H1 (cell line): Measurements from ENCODE around the gene NELFCD. TPM values are rescaled to one million over a fixed set of nuclear protein-coding genes. Genes with fewer than 3 reads are reported as not detected.

Experiments
- CTCF ChIA-PET: fragments of 300-600 bp; sonication (Branson Sonifier 250); formaldehyde crosslinking; loops from one replicate; lab custom pipeline; 2021; ENCODE audit not compliant: partially characterized antibody; lab: Charles Lee
- POLR2A ChIA-PET: fragments of 300-600 bp; sonication (Branson Sonifier 250); formaldehyde crosslinking; loops from one replicate; lab custom pipeline; 2021; ENCODE audit warnings: inconsistent platforms; ENCODE audit not compliant: partially characterized antibody; lab: Charles Lee
- DNase-seq, 2 experiments: peaks; one replicate each; pipeline versions ENCODE4 v3.0.0 to v3.0.0-alpha.2; 2010 to 2022; ENCODE audit warnings: low spot score in 2 of 2, low read depth in 1 of 2, mixed read lengths in 1 of 2
- FAIRE-seq: peaks from 2 replicates; lab custom pipeline; 2011; peaks lifted over from hg19 to GRCh38; lab: Jason Lieb, UNC
- H2AFZ ChIP-seq: 2 replicates; pipeline ENCODE4 v1.8.1; 2012; ENCODE audit warnings: low read length, inconsistent platforms
- H2AK5ac ChIP-seq: 2 replicates; pipeline ENCODE4 v1.6.1; 2013; ENCODE audit warnings: low read depth, low read length
- H2BK120ac ChIP-seq: replicated peaks from 2 replicates; pipeline ENCODE3; 2013; ENCODE audit warnings: low read depth, low read length, inconsistent platforms
- H2BK12ac ChIP-seq: 2 replicates; pipeline ENCODE4 v1.6.1; 2013; ENCODE audit warnings: low read depth, low read length
- H2BK15ac ChIP-seq: 2 replicates; pipeline ENCODE4 v1.6.1; 2013; ENCODE audit warnings: low read length
- H2BK20ac ChIP-seq: 2 replicates; pipeline ENCODE4 v1.6.1; 2013; ENCODE audit warnings: low read length
- H2BK5ac ChIP-seq: 2 replicates; pipeline ENCODE4 v1.6.1; 2013; ENCODE audit warnings: low read depth, low read length
- H3K14ac ChIP-seq: 2 replicates; pipeline ENCODE4 v1.6.1; 2013; ENCODE audit warnings: inconsistent platforms; ENCODE audit not compliant: insufficient read length
- H3K18ac ChIP-seq: 2 replicates; pipeline ENCODE4 v1.6.1; 2013; ENCODE audit warnings: low read length; ENCODE audit errors: extremely low read depth
- H3K23ac ChIP-seq: 2 replicates; pipeline ENCODE4 v1.6.1; 2013; ENCODE audit warnings: inconsistent platforms; ENCODE audit not compliant: insufficient read length
- H3K23me2 ChIP-seq: 2 replicates; pipeline ENCODE4 v1.6.1; 2013; ENCODE audit warnings: low read depth, low read length
- H3K27ac ChIP-seq: 2 replicates; pipeline ENCODE4 v1.6.1; 2011; ENCODE audit warnings: low read depth, low read length, inconsistent platforms
- H3K27me3 ChIP-seq, 4 experiments: replicated peaks in 1 of 4; 1 replicate in 1 of 4; 2 replicates in 3 of 4; pipeline versions ENCODE4 v1.6.1 to v1.8.1; 2011 to 2013; ENCODE audit warnings: low read length in 3 of 4, mild to moderate bottlenecking in 3 of 4, inconsistent platforms in 2 of 4, mixed read lengths in 2 of 4, moderate library complexity in 1 of 4; ENCODE audit not compliant: control insufficient read depth in 3 of 4, insufficient read depth in 3 of 4; ENCODE audit errors: extremely low read depth in 1 of 4
- H3K36me3 ChIP-seq, 4 experiments: 2 replicates each; pipeline versions ENCODE4 v1.6.1 to v1.8.1; 2011 to 2013; ENCODE audit warnings: mild to moderate bottlenecking in 4 of 4, low read length in 3 of 4, moderate library complexity in 2 of 4, control low read depth in 1 of 4, inconsistent platforms in 1 of 4; ENCODE audit not compliant: insufficient read depth in 4 of 4, control insufficient read depth in 2 of 4
- H3K4ac ChIP-seq: replicated peaks from 2 replicates; pipeline ENCODE3; 2013; ENCODE audit warnings: low read length, low read depth, mixed read lengths, inconsistent platforms; ENCODE audit not compliant: insufficient read length
- H3K4me1 ChIP-seq, 4 experiments: replicated peaks in 1 of 4; 1 replicate in 1 of 4; 2 replicates in 3 of 4; pipeline versions ENCODE4 v1.6.1 to v1.8.1; 2011 to 2013; ENCODE audit warnings: low read length in 3 of 4, inconsistent platforms in 2 of 4, mixed read lengths in 1 of 4; ENCODE audit not compliant: insufficient read depth in 4 of 4, control insufficient read depth in 3 of 4
- H3K4me2 ChIP-seq, 2 experiments: 2 replicates each; pipeline versions ENCODE4 v1.6.1 to v1.8.1; 2011 to 2013; ENCODE audit warnings: low read depth in 2 of 2, low read length in 2 of 2, control low read depth in 1 of 2, inconsistent platforms in 1 of 2, mild to moderate bottlenecking in 1 of 2; ENCODE audit not compliant: insufficient read depth in 1 of 2
- H3K4me3 ChIP-seq, 4 experiments: fragments of 200-600, 300-600 bp in 1 of 4; sonication (generic), shearing (Covaris generic), sonication (Bioruptor Twin) in 1 of 4; 2 replicates each; pipeline versions ENCODE4 v1.5.1 to v1.8.1; 2011 to 2016; ENCODE audit warnings: low read length in 4 of 4, low read depth in 3 of 4, control low read depth in 2 of 4, inconsistent platforms in 2 of 4, mild to moderate bottlenecking in 2 of 4, mixed read lengths in 1 of 4, moderate library complexity in 1 of 4; ENCODE audit not compliant: insufficient read depth in 2 of 4; ENCODE audit errors: extremely low read depth in 1 of 4
- H3K56ac ChIP-seq: replicated peaks from 2 replicates; pipeline ENCODE3; 2013; ENCODE audit warnings: low read depth, mild to moderate bottlenecking, mixed read lengths, low read length, inconsistent platforms; ENCODE audit not compliant: insufficient read length
- H3K79me1 ChIP-seq: 2 replicates; pipeline ENCODE4 v1.6.1; 2013; ENCODE audit warnings: low read depth, low read length, control low read depth
- H3K79me2 ChIP-seq, 2 experiments: 2 replicates each; pipeline versions ENCODE4 v1.6.1 to v1.8.1; 2012 to 2013; ENCODE audit warnings: low read length in 2 of 2, mild to moderate bottlenecking in 2 of 2, inconsistent platforms in 1 of 2; ENCODE audit not compliant: insufficient read depth in 2 of 2, control insufficient read depth in 1 of 2
- H3K9ac ChIP-seq, 4 experiments: replicated peaks in 1 of 4; 1 replicate in 1 of 4; 2 replicates in 3 of 4; pipeline versions ENCODE4 v1.6.1 to v1.8.1; 2011 to 2013; ENCODE audit warnings: low read depth in 3 of 4, low read length in 3 of 4, control low read depth in 2 of 4, mild to moderate bottlenecking in 2 of 4, moderate library complexity in 2 of 4, inconsistent platforms in 1 of 4; ENCODE audit errors: extremely low read depth in 1 of 4
- H3K9me3 ChIP-seq, 2 experiments: 2 replicates each; pipeline versions ENCODE4 v1.6.1 to v1.8.1; 2012 to 2013; ENCODE audit warnings: mild to moderate bottlenecking in 2 of 2, moderate library complexity in 2 of 2, control low read depth in 1 of 2, inconsistent platforms in 1 of 2, low read depth in 1 of 2, low read length in 1 of 2, mixed read lengths in 1 of 2; ENCODE audit not compliant: insufficient read depth in 2 of 2
- H4K20me1 ChIP-seq, 2 experiments: replicated peaks in 1 of 2; 2 replicates each; pipeline versions ENCODE3 to v1.8.1; 2011 to 2013; ENCODE audit warnings: inconsistent platforms in 2 of 2, low read length in 2 of 2, mild to moderate bottlenecking in 1 of 2; ENCODE audit not compliant: insufficient read depth in 2 of 2, control insufficient read depth in 1 of 2
- H4K5ac ChIP-seq: 2 replicates; pipeline ENCODE4 v1.6.1; 2013; ENCODE audit warnings: low read length, low read depth, mixed read lengths, inconsistent platforms; ENCODE audit not compliant: insufficient read length
- H4K8ac ChIP-seq: 2 replicates; pipeline ENCODE4 v1.8.0; 2013; ENCODE audit warnings: mild to moderate bottlenecking, moderate library complexity, low read length, inconsistent platforms; ENCODE audit not compliant: insufficient read depth; ENCODE audit errors: extremely low read depth
- H4K91ac ChIP-seq: replicated peaks from 2 replicates; pipeline ENCODE3; 2013; ENCODE audit warnings: low read length, mixed read lengths, inconsistent platforms; ENCODE audit not compliant: insufficient read length
- HDAC6 ChIP-seq: IDR thresholded peaks from one replicate; pipeline ENCODE4 v1.7.1; 2012; ENCODE audit warnings: low read depth, mild to moderate bottlenecking, inconsistent platforms, low read length, moderate library complexity
- JUN ChIP-seq: IDR thresholded peaks from 2 replicates; pipeline ENCODE4 v1.6.1; 2011; ENCODE audit warnings: low read depth, mild to moderate bottlenecking, improper control_type of control experiment, low read length
- POLR2A ChIP-seq, 2 experiments: IDR thresholded peaks; 1 replicate in 1 of 2; 2 replicates in 1 of 2; pipeline ENCODE4 v1.6.1; 2011; ENCODE audit warnings: low read depth in 2 of 2, low read length in 2 of 2, mild to moderate bottlenecking in 2 of 2; ENCODE audit errors: control extremely low read depth in 1 of 2
- SIRT6 ChIP-seq: IDR thresholded peaks from one replicate; pipeline ENCODE4 v1.7.1; 2012; ENCODE audit warnings: low read length, inconsistent platforms
- WGBS, 2 experiments: shearing (Covaris generic) in 1 of 2; methylation state at CpG; one replicate each; pipeline versions ENCODE4 v1.1.6 to v1.1.7; 2013 to 2015; ENCODE audit warnings: low lambda C conversion rate in 2 of 2, mixed read lengths in 2 of 2, inconsistent platforms in 1 of 2, low coverage in 1 of 2, missing lambda C conversion rate in 1 of 2; ENCODE audit not compliant: insufficient replicate concordance in 2 of 2, insufficient coverage in 1 of 2, insufficient read length in 1 of 2; ENCODE audit errors: extremely low coverage in 1 of 2, missing lambda C conversion rate in 1 of 2; 5-methylcytosine and 5-hydroxymethylcytosine counted together
- polyA plus RNA-seq, 7 experiments: library from polyadenylated mRNA; depleted of rRNA in 3 of 7; stranded (reverse) in 5 of 7; unstranded in 2 of 7; fragments of >200 nt in 5 of 7; fragments of 200-250 nt in 2 of 7; gene quantifications; 1 replicate in 5 of 7; 2 replicates in 1 of 7; 4 replicates in 1 of 7; pipeline versions ENCODE4 v1.2.1 to v1.2.3, GENCODE V29; 2011 to 2013; ENCODE audit warnings: missing spikeins in 2 of 7, mixed read lengths in 2 of 7
- total RNA-seq: library from RNA; stranded (reverse); fragmentation: NEBNext Ultra II Directional; extraction: Animal tissue kit (Norgen Biotek cat#: 25700); gene quantifications from 2 replicates; pipeline ENCODE4 v1.2.1, GENCODE V29; 2021

The NELFCD gene
- total and polyA plus RNA-seq, 2 of the 8 experiments (the other 6 are each of a cell fraction or from before 2014, with no cell fraction given): 35.5 to 59.6 TPM

DNA sequence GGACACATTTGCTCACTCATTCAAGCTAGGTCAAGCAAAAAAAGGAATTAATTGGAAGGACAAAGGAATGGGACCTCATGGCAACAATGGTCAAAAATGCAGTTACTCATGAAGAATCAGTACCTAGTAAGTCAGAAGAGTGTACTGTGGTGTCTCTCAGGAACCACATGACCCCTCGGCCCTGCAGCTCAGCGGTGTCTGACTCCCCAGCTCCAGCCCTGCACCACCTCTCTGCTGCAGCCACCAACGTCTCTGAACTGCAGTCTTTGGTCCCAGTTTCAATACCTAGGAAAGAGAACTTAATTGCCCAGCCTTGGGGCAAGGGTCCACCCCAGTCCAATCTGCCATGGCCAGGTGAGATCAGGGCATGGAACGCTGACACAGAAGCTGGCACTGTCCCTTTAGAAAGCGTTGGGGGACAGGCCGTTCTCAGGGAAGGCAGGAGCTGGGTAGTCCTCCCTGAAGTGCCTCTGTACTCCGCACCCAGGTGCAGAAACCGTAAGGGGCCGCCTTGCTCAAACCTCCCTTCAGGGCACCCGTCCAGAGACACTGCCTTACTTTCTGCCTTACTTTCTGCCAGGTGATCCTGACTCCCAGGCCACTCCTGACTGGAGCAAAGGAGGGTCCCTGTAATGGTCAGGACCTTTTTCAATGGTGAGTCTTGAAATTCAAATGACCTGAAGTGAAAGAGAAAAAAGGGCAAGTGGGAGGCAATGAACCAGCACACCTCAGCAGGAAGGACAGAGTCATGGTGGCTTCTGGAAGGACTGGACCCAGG lies 13.2 kb upstream of the NELFCD start:
- whole genome bisulfite sequencing, 2 experiments: 91% methylated on average over 10 of the region's 10 CpGs; no CpG with 5 or more reads in 1 of the 2 experiments
- no peak overlapping the region for H2AK5ac ChIP-seq
- H4K8ac ChIP-seq: peak overlapping the region; percentile 38; the same call in 1 of the 2 replicates
- DNase-seq (no peak), FAIRE-seq (no peak)
- no peak overlapping the region for H2BK120ac ChIP-seq
- no peak overlapping the region for H3K14ac ChIP-seq
- TF ChIP-seq HDAC6 (no peak), SIRT6 (no peak), JUN (no peak), POLR2A (IDR thresholded peaks at IDR 0.05; ENCODE audit: control extremely low read depth in 1 of 2, low read depth in 2 of 2, low read length in 2 of 2) (no peak)
- no peaks in the 10 kb centered on the region for H3K23me2 ChIP-seq
- H3K79me2 ChIP-seq: no peaks in the 10 kb centered on the region
- H2BK5ac ChIP-seq: no peak overlapping the region
- H3K18ac ChIP-seq: no peak overlapping the region
- H3K9ac ChIP-seq: no peak overlapping the region
- ChIA-PET POLR2A (no interaction called here), CTCF (interaction anchor here (1.0 kb wide), 1 partner anchor 11 kb away, joined by 3 read pairs; no protein-coding TSS in a partner anchor)
- no peak overlapping the region for H3K23ac ChIP-seq
- no peak overlapping the region for H3K4me3 ChIP-seq
- no peak overlapping the region for H3K4ac ChIP-seq
- H2BK12ac ChIP-seq: no peak overlapping the region
- no peaks in the 10 kb centered on the region; a peak in 1 of 7 replicates for H3K27me3 ChIP-seq
- H2BK15ac ChIP-seq: no peak overlapping the region
- H4K91ac ChIP-seq: no peak overlapping the region
- H4K20me1 ChIP-seq: no peaks in the 10 kb centered on the region
- H3K56ac ChIP-seq: no peak overlapping the region
- H3K27ac ChIP-seq: no peak overlapping the region
- H3K79me1 ChIP-seq: no peaks in the 10 kb centered on the region
- H3K9me3 ChIP-seq: no peaks in the 10 kb centered on the region
- H3K36me3 ChIP-seq: no peaks in the 10 kb centered on the region
- no peak overlapping the region for H4K5ac ChIP-seq
- peaks cover 0 to 7% (median 0%) of the 10 kb centered on the region in 4 experiments; a peak in 2 of 7 replicates for H3K4me1 ChIP-seq
- H3K4me2 ChIP-seq: no peak overlapping the region
- 0 out of 2 replicates have a peak overlapping the region, but pooled peaks have one; percentile 33 for H2AFZ ChIP-seq
- H2BK20ac ChIP-seq: 0 out of 2 replicates have a peak overlapping the region, but pooled peaks have one; percentile 35
